ENCODE measurements around the gene ATP6V1E1. TPM values are rescaled to one million over a fixed set of nuclear protein-coding genes. Genes with fewer than 3 reads are reported as not detected.
"Not testable (repeated sequence)": the region's sequence is repeated elsewhere in the genome, so short reads cannot be mapped to it uniquely, and the experiment has no call there.

Gene ATP6V1E1
- total and polyA plus RNA-seq, 9 of the 15 experiments (the other 6 are each of a cell fraction or from before 2014, with no cell fraction given), result 122 to 249 (median 179) TPM

GRCh38 chr22:17671521-17672092 lies 43.1 kb upstream of the ATP6V1E1 start:
- H3K4me3 ChIP-seq; FAIRE-seq; in situ Hi-C loops (cut with MboI); CTCF ChIA-PET (ENCODE audit: low intra/inter-chr PET ratio); H3K9ac ChIP-seq (ENCODE audit: insufficient read depth in 1 of 2, low read depth in 2 of 2, low read length in 2 of 2); intact Hi-C loops (cut with micrococcal nuclease); H3K4me2 ChIP-seq (ENCODE audit: insufficient read depth, low read length); H3K27me3 ChIP-seq (ENCODE audit: control insufficient read depth in 2 of 2, insufficient read depth in 2 of 2, low read length in 2 of 2); H3K9me3 ChIP-seq (replicated peaks; ENCODE audit: control insufficient read depth, insufficient read depth, low read depth, low read length); DNase-seq (ENCODE audit: extremely low read depth in 1 of 4, low spot score in 3 of 4); ATAC-seq; H2AFZ ChIP-seq (ENCODE audit: low read depth, low read length); H3K9me1 ChIP-seq (ENCODE audit: control insufficient read depth, insufficient read depth, low read length); H4K20me1 ChIP-seq (replicated peaks; ENCODE audit: control insufficient read depth, insufficient read depth, low read length); BruUV-seq (replicated peaks); TF ChIP-seq NR2C1 (IDR thresholded peaks at IDR 0.05): not testable (repeated sequence)
- 0 out of 2 replicates have a peak, but pooled peaks have one; percentile 6 for TF ChIP-seq DMBX1 (CRISPR knock-in tag; IDR thresholded peaks at IDR 0.05; ENCODE audit: borderline replicate concordance)
- 0 out of 2 replicates have a peak, but pooled peaks have one; percentile 15 for TF ChIP-seq ZNF589 (CRISPR knock-in tag; IDR thresholded peaks at IDR 0.05; ENCODE audit: low read depth)
- 0 out of 2 replicates have a peak, but pooled peaks have one; percentile 15 for TF ChIP-seq NR2C1 (tag; IDR thresholded peaks at IDR 0.05)
- peak overlapping the region; percentile 71; the same call in 1 of the 3 replicates for H3K27ac ChIP-seq (ENCODE audit: extremely low read depth, low read depth, low read length)
- POLR2A ChIA-PET, result interaction anchor here (0.6 to 1.9 kb wide), 7 partner anchors 10 to 937 kb away, joined by 3 to 13 read pairs (median 4); no protein-coding TSS in a partner anchor
- H3K36me3 ChIP-seq (ENCODE audit: control insufficient read depth, insufficient read depth, low read length), result peaks cover 18% of the 10 kb centered on the region; the same call in 1 of the 3 replicates
- H3K79me2 ChIP-seq (ENCODE audit: control insufficient read depth, insufficient read depth, low read length), result peaks cover 46% of the 10 kb centered on the region
- WGBS (ENCODE audit: insufficient coverage, low coverage, missing lambda C conversion rate), result 93% methylated on average over 10 of the region's 10 CpGs
- H3K4me1 ChIP-seq (replicated peaks in 1 of 2; ENCODE audit: control insufficient read depth in 2 of 2, insufficient read depth in 2 of 2, low read length in 2 of 2), result peaks cover 9 to 23% of the 10 kb centered on the region in 2 experiments; a peak in 4 of 5 replicates

DNA sequence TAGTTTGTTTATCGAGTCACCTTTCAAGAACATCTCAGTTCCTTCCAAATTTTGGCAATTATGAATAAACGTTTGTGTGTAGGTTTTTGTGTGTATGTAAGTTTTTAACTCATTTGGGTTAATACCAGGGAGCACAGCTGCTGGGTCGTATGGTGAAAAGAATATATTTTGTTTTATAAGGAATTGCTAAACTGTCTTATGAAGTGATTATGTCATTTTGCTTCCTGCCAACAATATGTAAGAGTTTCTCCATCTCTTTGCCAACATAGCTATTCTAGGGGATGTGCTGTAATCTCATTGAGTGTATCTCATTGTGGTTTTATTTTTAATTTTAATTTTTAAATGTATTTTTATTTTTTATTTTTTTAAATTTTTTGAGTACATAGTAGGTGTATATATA lies 37.3 kb upstream of the ATP6V1E1 start:
- ChIA-PET CTCF (ENCODE audit: low intra/inter-chr PET ratio) (no interaction called here), POLR2A (interaction anchor here (1.9 kb wide), 1 partner anchor 26 kb away, joined by 7 read pairs; no protein-coding TSS in a partner anchor)
- no peak overlapping the region for H3K4me3 ChIP-seq
- H3K36me3 ChIP-seq (ENCODE audit: control insufficient read depth, insufficient read depth, low read length), result peaks cover 64% of the 10 kb centered on the region
- in situ Hi-C loops (cut with MboI), result no loop called here
- H3K27ac ChIP-seq (ENCODE audit: extremely low read depth, low read depth, low read length), result no peak overlapping the region
- WGBS (ENCODE audit: insufficient coverage, low coverage, missing lambda C conversion rate), result 80% methylated on average over 3 of the region's 3 CpGs
- H3K79me2 ChIP-seq (ENCODE audit: control insufficient read depth, insufficient read depth, low read length), result peaks cover 6% of the 10 kb centered on the region; the same call in 1 of the 3 replicates
- no peaks in the 10 kb centered on the region for H3K27me3 ChIP-seq (ENCODE audit: control insufficient read depth in 2 of 2, insufficient read depth in 2 of 2, low read length in 2 of 2)
- H3K4me1 ChIP-seq (replicated peaks in 1 of 2; ENCODE audit: control insufficient read depth in 2 of 2, insufficient read depth in 2 of 2, low read length in 2 of 2), result no peaks in the 10 kb centered on the region; a peak in 1 of 5 replicates
- intact Hi-C loops (cut with micrococcal nuclease), result no loop called here
- no peak overlapping the region for H3K4me2 ChIP-seq (ENCODE audit: insufficient read depth, low read length)
- TSS peak; percentile 7 for BruUV-seq (replicated peaks)
- no peak for FAIRE-seq
- no peaks in the 10 kb centered on the region for H4K20me1 ChIP-seq (replicated peaks; ENCODE audit: control insufficient read depth, insufficient read depth, low read length)
- no peak overlapping the region for H3K9ac ChIP-seq (ENCODE audit: insufficient read depth in 1 of 2, low read depth in 2 of 2, low read length in 2 of 2)
- no peak for ATAC-seq
- peaks cover 8% of the 10 kb centered on the region for H3K9me3 ChIP-seq (replicated peaks; ENCODE audit: control insufficient read depth, insufficient read depth, low read depth, low read length)
- H2AFZ ChIP-seq (ENCODE audit: low read depth, low read length), result no peak overlapping the region
- no peak for DNase-seq (ENCODE audit: extremely low read depth in 1 of 4, low spot score in 3 of 4)
- no peaks in the 10 kb centered on the region for H3K9me1 ChIP-seq (ENCODE audit: control insufficient read depth, insufficient read depth, low read length)
- TF ChIP-seq E4F1 (CRISPR knock-in tag; IDR thresholded peaks at IDR 0.05; ENCODE audit: borderline replicate concordance), result no peak
- TF ChIP-seq POLR2A (conservative IDR thresholded peaks at IDR 0.05), result no peak
- TF ChIP-seq, protein P1, sequence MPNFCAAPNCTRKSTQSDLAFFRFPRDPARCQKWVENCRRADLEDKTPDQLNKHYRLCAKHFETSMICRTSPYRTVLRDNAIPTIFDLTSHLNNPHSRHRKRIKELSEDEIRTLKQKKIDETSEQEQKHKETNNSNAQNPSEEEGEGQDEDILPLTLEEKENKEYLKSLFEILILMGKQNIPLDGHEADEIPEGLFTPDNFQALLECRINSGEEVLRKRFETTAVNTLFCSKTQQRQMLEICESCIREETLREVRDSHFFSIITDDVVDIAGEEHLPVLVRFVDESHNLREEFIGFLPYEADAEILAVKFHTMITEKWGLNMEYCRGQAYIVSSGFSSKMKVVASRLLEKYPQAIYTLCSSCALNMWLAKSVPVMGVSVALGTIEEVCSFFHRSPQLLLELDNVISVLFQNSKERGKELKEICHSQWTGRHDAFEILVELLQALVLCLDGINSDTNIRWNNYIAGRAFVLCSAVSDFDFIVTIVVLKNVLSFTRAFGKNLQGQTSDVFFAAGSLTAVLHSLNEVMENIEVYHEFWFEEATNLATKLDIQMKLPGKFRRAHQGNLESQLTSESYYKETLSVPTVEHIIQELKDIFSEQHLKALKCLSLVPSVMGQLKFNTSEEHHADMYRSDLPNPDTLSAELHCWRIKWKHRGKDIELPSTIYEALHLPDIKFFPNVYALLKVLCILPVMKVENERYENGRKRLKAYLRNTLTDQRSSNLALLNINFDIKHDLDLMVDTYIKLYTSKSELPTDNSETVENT (CRISPR knock-in tag; IDR thresholded peaks at IDR 0.05), result no peak
- TF ChIP-seq, protein P2, sequence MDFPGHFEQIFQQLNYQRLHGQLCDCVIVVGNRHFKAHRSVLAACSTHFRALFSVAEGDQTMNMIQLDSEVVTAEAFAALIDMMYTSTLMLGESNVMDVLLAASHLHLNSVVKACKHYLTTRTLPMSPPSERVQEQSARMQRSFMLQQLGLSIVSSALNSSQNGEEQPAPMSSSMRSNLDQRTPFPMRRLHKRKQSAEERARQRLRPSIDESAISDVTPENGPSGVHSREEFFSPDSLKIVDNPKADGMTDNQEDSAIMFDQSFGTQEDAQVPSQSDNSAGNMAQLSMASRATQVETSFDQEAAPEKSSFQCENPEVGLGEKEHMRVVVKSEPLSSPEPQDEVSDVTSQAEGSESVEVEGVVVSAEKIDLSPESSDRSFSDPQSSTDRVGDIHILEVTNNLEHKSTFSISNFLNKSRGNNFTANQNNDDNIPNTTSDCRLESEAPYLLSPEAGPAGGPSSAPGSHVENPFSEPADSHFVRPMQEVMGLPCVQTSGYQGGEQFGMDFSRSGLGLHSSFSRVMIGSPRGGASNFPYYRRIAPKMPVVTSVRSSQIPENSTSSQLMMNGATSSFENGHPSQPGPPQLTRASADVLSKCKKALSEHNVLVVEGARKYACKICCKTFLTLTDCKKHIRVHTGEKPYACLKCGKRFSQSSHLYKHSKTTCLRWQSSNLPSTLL (IDR thresholded peaks at IDR 0.05), result no peak
